ENCODE measurements around the gene APLNR.

- TF ChIP-seq POLR2AphosphoS5 (IDR thresholded peaks at IDR 0.05; ENCODE audit: low read depth, low read length) = no peak
- TF ChIP-seq SIN3A (IDR thresholded peaks at IDR 0.05; ENCODE audit: borderline replicate concordance, insufficient read depth, low read length) = no peak
- TF ChIP-seq TAF1 (IDR thresholded peaks at IDR 0.05; ENCODE audit: borderline replicate concordance, insufficient read depth, low read length) = no peak
Observed at GRCh38 chr11:57244911-57245310, 7.9 kb upstream of the APLNR start.
